SJSA1 (cell line): ENCODE data around the gene CEACAM16. TPM values are rescaled to one million over a fixed set of nuclear protein-coding genes. Genes with fewer than 3 reads are reported as not detected.
"Not testable (repeated sequence)": the region's sequence is repeated elsewhere in the genome, so short reads cannot be mapped to it uniquely, and the experiment has no call there.

Experiments used
- DNase-seq, 2 experiments: peaks; one replicate each; pipeline ENCODE4 v3.0.0-alpha.2; 2015 to 2020; ENCODE audit warnings: low spot score in 2 of 2, low read depth in 1 of 2
- H3K27ac ChIP-seq: fragments of 250-450 bp; sonication (Bioruptor Pico); 2 replicates; pipeline ENCODE4 v1.5.1; 2020; ENCODE audit warnings: mild to moderate bottlenecking, moderate library complexity
- H3K27me3 ChIP-seq: fragments of 250-450 bp; sonication (Bioruptor Pico); replicated peaks from 2 replicates; pipeline ENCODE4 v1.5.1; 2020; ENCODE audit warnings: mild to moderate bottlenecking, moderate library complexity
- H3K36me3 ChIP-seq: fragments of 250-450 bp; sonication (Bioruptor Pico); 2 replicates; pipeline ENCODE4 v1.5.1; 2020; ENCODE audit warnings: mild to moderate bottlenecking
- H3K4me1 ChIP-seq: fragments of 250-450 bp; sonication (Bioruptor Pico); replicated peaks from 2 replicates; pipeline ENCODE4 v1.6.1; 2021; ENCODE audit warnings: mild to moderate bottlenecking
- H3K4me3 ChIP-seq: fragments of 250-450 bp; sonication (Bioruptor Pico); 2 replicates; pipeline ENCODE4 v1.5.1; 2020; ENCODE audit warnings: mild to moderate bottlenecking
- H3K9me3 ChIP-seq: fragments of 250-450 bp; sonication (Bioruptor Pico); replicated peaks from 2 replicates; pipeline ENCODE4 v1.5.1; 2020; ENCODE audit warnings: mild to moderate bottlenecking
- total RNA-seq: library from RNA; depleted of rRNA; stranded (reverse); fragments of >200 nt; shearing (Covaris generic); gene quantifications from 2 replicates; pipeline ENCODE4 v1.2.3, GENCODE V29; 2014

The CEACAM16 gene
- total RNA-seq, 1 experiment from 2014 or later, result not detected

GRCh38 chr19:44702551-44703176 is 3.7 kb downstream of the CEACAM16 start:
- Histone ChIP-seq H3K27ac (no peak overlapping the region), H3K9me3 (no peaks in the 10 kb centered on the region), H3K4me3 (no peak overlapping the region), H3K4me1 (no peaks in the 10 kb centered on the region), H3K36me3 (no peaks in the 10 kb centered on the region), H3K27me3 (no peaks in the 10 kb centered on the region)
- DNase-seq, result no peak

- no peak overlapping the region for H3K27ac ChIP-seq
- no peaks in the 10 kb centered on the region for H3K27me3 ChIP-seq
- no peak for DNase-seq
- no peaks in the 10 kb centered on the region for H3K9me3 ChIP-seq
- no peaks in the 10 kb centered on the region for H3K4me1 ChIP-seq
- H3K36me3 ChIP-seq, result no peaks in the 10 kb centered on the region
- no peak overlapping the region for H3K4me3 ChIP-seq
Observed at GRCh38 chr19:44703336-44704078, 4.6 kb downstream of the CEACAM16 start.

DNA sequence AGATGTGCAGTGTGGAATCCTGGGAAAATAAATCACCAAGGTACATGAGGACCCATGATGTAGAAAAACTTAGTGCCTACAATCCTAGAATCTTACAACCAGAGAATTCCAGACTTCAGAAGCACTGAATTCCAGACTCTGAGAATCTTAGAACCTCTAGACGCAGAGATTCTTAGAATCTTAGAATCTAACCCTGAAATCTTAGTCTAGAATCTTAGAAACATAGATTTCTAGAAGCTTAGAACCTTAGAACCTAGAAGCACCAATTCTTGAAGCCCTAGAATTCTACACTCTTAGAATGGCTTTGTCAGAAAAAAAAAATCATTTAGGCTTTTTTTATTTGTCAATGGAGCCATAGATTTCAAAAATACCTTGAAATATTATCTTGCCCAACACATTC is 6.0 kb downstream of the CEACAM16 start:
- Histone ChIP-seq H3K36me3 (no peaks in the 10 kb centered on the region), H3K4me3 (no peak overlapping the region), H3K9me3 (no peaks in the 10 kb centered on the region), H3K4me1 (no peaks in the 10 kb centered on the region), H3K27me3 (no peaks in the 10 kb centered on the region), H3K27ac (no peak overlapping the region)
- no peak for DNase-seq

DNA sequence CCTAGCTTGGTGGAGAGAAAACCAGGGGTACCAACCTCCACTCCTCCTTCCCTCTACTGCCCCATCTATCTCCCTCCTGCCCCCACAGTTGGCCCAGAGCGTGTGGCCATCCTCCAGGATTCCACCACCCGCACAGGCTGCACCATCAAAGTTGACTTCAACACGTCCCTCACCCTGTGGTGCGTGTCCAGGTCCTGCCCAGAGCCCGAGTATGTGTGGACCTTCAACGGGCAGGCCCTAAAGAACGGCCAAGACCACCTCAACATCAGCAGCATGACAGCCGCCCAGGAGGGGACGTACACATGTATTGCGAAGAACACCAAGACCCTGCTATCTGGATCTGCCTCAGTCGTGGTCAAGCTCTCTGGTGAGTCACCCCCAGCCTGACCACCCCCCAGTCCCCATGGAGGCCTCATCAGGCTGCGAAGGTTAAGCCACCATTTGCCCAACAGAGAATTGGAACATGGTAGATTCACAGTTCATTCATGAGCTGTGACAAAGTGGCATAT is 6.6 kb downstream of the CEACAM16 start:
- no peak overlapping the region for H3K27ac ChIP-seq
- DNase-seq, result no peak
- no peaks in the 10 kb centered on the region for H3K36me3 ChIP-seq
- H3K9me3 ChIP-seq, result no peaks in the 10 kb centered on the region
- H3K27me3 ChIP-seq, result no peaks in the 10 kb centered on the region
- H3K4me3 ChIP-seq, result no peak overlapping the region
- no peaks in the 10 kb centered on the region for H3K4me1 ChIP-seq

DNA sequence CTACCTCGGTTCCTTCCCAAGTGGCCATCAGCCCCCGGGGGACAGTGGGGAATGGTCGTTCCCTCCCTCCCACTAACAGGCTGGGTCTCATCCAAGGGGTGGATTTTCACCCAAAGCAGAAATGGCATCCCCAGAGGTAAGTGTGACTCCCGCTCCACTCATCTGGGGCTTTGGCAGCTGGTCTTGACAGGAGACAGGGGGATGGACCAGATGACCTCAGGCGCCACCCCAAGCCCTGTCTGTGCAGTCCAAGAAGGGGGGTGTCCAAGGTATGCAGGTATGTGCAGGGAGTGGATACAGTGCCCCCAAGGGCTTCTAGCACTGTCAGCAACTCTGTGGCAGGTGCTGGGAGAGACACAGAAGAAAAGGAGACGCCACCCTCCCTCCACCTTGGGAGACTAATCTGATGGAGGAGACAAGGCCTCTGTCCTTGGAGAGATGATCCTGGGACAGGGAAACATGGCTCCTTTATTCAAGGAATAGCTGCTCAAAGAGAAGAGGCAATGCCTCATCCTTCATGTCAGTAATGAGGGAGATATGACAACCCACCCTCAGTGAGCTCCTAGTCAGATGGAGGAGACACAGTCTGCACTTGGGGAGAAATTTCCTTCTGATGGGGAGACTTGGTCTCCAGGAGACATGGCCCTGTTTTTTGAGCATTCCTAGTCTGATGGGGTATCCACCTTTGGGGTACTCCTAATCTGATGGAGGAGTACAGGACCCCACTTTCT is 7.7 kb downstream of the CEACAM16 start:
- H3K4me1 ChIP-seq, result no peaks in the 10 kb centered on the region
- H3K27ac ChIP-seq, result no peak overlapping the region
- H3K36me3 ChIP-seq, result no peaks in the 10 kb centered on the region
- no peak overlapping the region for H3K4me3 ChIP-seq
- no peak for DNase-seq
- H3K27me3 ChIP-seq, result no peaks in the 10 kb centered on the region
- H3K9me3 ChIP-seq, result no peaks in the 10 kb centered on the region

GRCh38 chr19:44707794-44708193 is 8.8 kb downstream of the CEACAM16 start:
- Histone ChIP-seq H3K4me3 (no peak overlapping the region), H3K9me3 (no peaks in the 10 kb centered on the region), H3K27me3 (no peaks in the 10 kb centered on the region), H3K36me3 (no peaks in the 10 kb centered on the region), H3K4me1 (no peaks in the 10 kb centered on the region), H3K27ac (no peak overlapping the region)
- no peak for DNase-seq

GRCh38 chr19:44708940-44709339 is 10.0 kb downstream of the CEACAM16 start:
- Histone ChIP-seq H3K27me3 (no peaks in the 10 kb centered on the region), H3K36me3 (no peaks in the 10 kb centered on the region), H3K4me1 (no peaks in the 10 kb centered on the region), H3K4me3 (no peak overlapping the region), H3K27ac (no peak overlapping the region), H3K9me3 (no peaks in the 10 kb centered on the region)
- no peak for DNase-seq

- not testable (repeated sequence) for H3K9me3 ChIP-seq, H3K4me1 ChIP-seq, DNase-seq
Observed at GRCh38 chr19:44709434-44710266, 10.7 kb downstream of the CEACAM16 start.

GRCh38 chr19:44710483-44710882 is 11.5 kb downstream of the CEACAM16 start:
- no peaks in the 10 kb centered on the region for H3K4me1 ChIP-seq
- H3K27ac ChIP-seq, result no peak overlapping the region
- no peak for DNase-seq
- peaks cover 5% of the 10 kb centered on the region; the same call in 1 of the 2 replicates for H3K9me3 ChIP-seq
- no peaks in the 10 kb centered on the region for H3K36me3 ChIP-seq
- H3K4me3 ChIP-seq, result no peak overlapping the region
- no peaks in the 10 kb centered on the region for H3K27me3 ChIP-seq

More at GRCh38 chr19:44709434-44710266, 10.7 kb downstream of the CEACAM16 start:
- H3K27ac ChIP-seq, H3K4me3 ChIP-seq, H3K27me3 ChIP-seq, H3K36me3 ChIP-seq: not testable (repeated sequence)

DNA sequence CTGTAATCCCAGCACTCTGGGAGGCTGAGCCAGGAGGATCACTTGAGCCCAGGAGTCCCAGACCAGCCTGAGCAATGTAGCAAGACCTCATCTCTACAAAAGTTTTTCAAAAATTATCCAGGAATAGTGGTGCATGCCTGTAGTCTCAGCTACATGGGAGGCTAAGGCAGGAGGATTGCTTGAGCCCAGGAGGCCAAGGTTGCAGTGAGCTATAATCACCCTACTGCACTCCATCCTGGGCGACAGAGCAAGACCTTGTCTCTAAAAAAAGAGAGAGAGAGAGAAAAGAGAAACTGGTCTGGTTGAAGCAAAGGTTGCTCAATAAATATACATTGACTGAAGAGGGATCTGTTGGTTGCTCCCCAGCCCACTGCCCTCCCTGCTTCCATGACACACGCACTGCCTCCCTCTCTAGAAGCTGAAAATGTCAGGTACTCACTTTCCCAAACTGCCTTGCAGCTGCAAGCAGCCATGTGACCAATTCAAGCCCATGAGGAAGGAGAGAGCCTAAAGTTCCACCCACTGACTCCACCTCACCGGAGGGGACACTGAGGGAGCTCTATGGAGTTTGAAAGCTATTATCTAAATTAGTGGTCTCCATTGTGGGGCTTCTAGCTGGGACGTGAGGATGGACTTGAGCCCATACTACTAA is 14.0 kb downstream of the CEACAM16 start:
- H3K4me1 ChIP-seq, result peaks cover under 1% of the 10 kb centered on the region
- H3K9me3 ChIP-seq, result peaks cover 5% of the 10 kb centered on the region; the same call in 1 of the 2 replicates
- H3K27me3 ChIP-seq, result no peaks in the 10 kb centered on the region
- H3K27ac ChIP-seq, result no peak overlapping the region
- no peak for DNase-seq
- no peak overlapping the region for H3K4me3 ChIP-seq
- no peaks in the 10 kb centered on the region for H3K36me3 ChIP-seq

DNA sequence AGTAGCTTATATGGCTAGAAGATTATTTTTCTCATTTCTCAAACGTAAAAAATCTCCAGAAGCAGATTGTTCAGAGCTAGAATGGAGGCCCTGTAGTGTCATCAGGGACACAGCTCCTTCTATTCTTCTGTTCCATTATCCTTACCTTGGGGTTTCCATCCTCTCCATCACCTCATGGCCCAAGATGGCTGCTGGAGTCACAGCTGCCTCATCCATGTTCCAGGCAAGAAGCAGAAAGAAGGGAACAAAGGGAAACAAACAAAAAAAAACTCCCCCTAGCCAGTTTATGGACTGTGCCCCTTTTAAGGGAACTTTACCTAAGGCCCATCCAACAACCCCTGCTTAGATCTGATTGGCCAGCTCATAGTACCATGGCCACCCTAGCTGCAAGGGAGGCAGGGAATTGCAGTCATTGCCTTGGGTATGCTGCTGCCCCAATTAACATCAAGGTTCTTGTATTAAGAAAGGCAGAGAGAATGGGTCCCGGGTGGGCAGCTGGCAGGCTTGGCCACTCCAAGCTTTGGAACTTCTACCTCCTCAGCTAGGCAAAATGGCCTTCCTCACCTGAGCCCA is 15.7 kb downstream of the CEACAM16 start:
- Histone ChIP-seq H3K9me3 (peaks cover 5% of the 10 kb centered on the region; the same call in 1 of the 2 replicates), H3K27ac (no peak overlapping the region), H3K36me3 (no peaks in the 10 kb centered on the region), H3K27me3 (no peaks in the 10 kb centered on the region), H3K4me3 (no peak overlapping the region), H3K4me1 (peaks cover 15% of the 10 kb centered on the region)
- DNase-seq, result no peak

GRCh38 chr19:44717603-44718002 is 18.7 kb downstream of the CEACAM16 start:
- no peak overlapping the region for H3K4me3 ChIP-seq
- no peaks in the 10 kb centered on the region for H3K27me3 ChIP-seq
- no peak overlapping the region for H3K27ac ChIP-seq
- H3K9me3 ChIP-seq, result peaks cover 5% of the 10 kb centered on the region; the same call in 1 of the 2 replicates
- H3K36me3 ChIP-seq, result no peaks in the 10 kb centered on the region
- H3K4me1 ChIP-seq, result peaks cover 27% of the 10 kb centered on the region
- DNase-seq, result no peak
